K562 (cell line): ENCODE results near the gene ATP7B. TPM values are rescaled to one million over a fixed set of nuclear protein-coding genes. Genes with fewer than 3 reads are reported as not detected.
A peak's percentile ranks its signal among the peaks of the same experiment; 100 is the strongest.

Experiments used
- AFF4 ChIP-seq: sonication (generic); formaldehyde crosslinking; IDR thresholded peaks from 2 replicates; pipeline ENCODE4 v1.8.0; 2023; ENCODE audit warnings: mild to moderate bottlenecking, missing genetic modification reagents
- CSDE1 ChIP-seq, 2 experiments: fragments of 450-650 bp; IDR thresholded peaks; 2 replicates each; pipeline ENCODE4 v1.6.1; 2016; ENCODE audit warnings: mild to moderate bottlenecking in 1 of 2
- EP400 ChIP-seq: fragments of 450-650 bp; IDR thresholded peaks from 2 replicates; pipeline ENCODE4 v1.6.1; 2017; ENCODE audit warnings: antibody characterized with exemption, mild to moderate bottlenecking, moderate library complexity
- FOSL1 ChIP-seq: fragments of 200-800 bp; sonication (Bioruptor generic); conservative IDR thresholded peaks from 2 replicates; pipeline ENCODE4 v1.6.1; 2016; ENCODE audit warnings: missing genetic modification characterization, missing compliant biosample characterization
- RCOR1 ChIP-seq, 2 experiments: IDR thresholded peaks; 2 replicates each; pipeline ENCODE4 v1.6.1; 2012; ENCODE audit warnings: low read depth in 2 of 2, low read length in 2 of 2, borderline replicate concordance in 1 of 2, improper control_type of control experiment in 1 of 2
- SPI1 ChIP-seq: IDR thresholded peaks from 2 replicates; pipeline ENCODE4 v1.6.1; 2011; ENCODE audit warnings: low read depth, low read length, control low read depth, borderline replicate concordance
- ZNF282 ChIP-seq: sonication (generic); formaldehyde crosslinking; IDR thresholded peaks from 2 replicates; pipeline ENCODE4 v1.8.1; 2023; ENCODE audit warnings: missing genetic modification reagents
- ZNF644 ChIP-seq: fragments of 200-800 bp; sonication (Bioruptor generic); IDR thresholded peaks from 2 replicates; pipeline ENCODE4 v1.6.1; 2016; ENCODE audit warnings: low read depth, missing genetic modification characterization, missing compliant biosample characterization
- polyA plus RNA-seq, 8 experiments: library from polyadenylated mRNA; depleted of rRNA in 4 of 8; stranded (reverse) in 5 of 8; unstranded in 3 of 8; fragments of >200 nt; fragmentation: Nextera tagmentation in 2 of 8; fragmentation: Illumina TruSeq in 1 of 8; extraction: Ambion mirVana in 2 of 8; extraction: Trizol in 1 of 8; gene quantifications; 2 replicates each; pipeline versions ENCODE4 v1.2.1 to v1.2.3, GENCODE V29; 2011 to 2014; ENCODE audit warnings: inconsistent platforms in 1 of 8, missing spikeins in 1 of 8
- total RNA-seq, 7 experiments: library from RNA; depleted of rRNA in 6 of 7; stranded (reverse); fragments of >200 nt in 6 of 7; fragmentation: Illumina TruSeq in 2 of 7; extraction: Trizol in 2 of 7; gene quantifications; 2 replicates each; pipeline versions ENCODE4 v1.2.1 to v1.2.3, GENCODE V29; 2011 to 2021; ENCODE audit warnings: low replicate concordance in 1 of 7
- TF ChIP-seq, protein P1 (sequence below), 2 experiments: fragments of 450-650 bp in 1 of 2; IDR thresholded peaks; 2 replicates each; pipeline ENCODE4 v1.6.1; 2011 to 2017; ENCODE audit warnings: low read depth in 2 of 2, antibody characterized with exemption in 1 of 2, borderline replicate concordance in 1 of 2, low read length in 1 of 2, mild to moderate bottlenecking in 1 of 2, mixed read lengths in 1 of 2; ENCODE audit not compliant: control insufficient read depth in 1 of 2
- TF ChIP-seq, protein P2 (sequence below), 2 experiments: fragments of 150-350 bp in 1 of 2; IDR thresholded peaks; 2 replicates each; pipeline ENCODE4 v1.6.1; 2012 to 2016; ENCODE audit warnings: low read depth in 2 of 2, low read length in 2 of 2, mild to moderate bottlenecking in 1 of 2, moderate library complexity in 1 of 2
- TF ChIP-seq, protein P3 (sequence below): fragments of 450-650 bp; formaldehyde crosslinking; IDR thresholded peaks from 2 replicates; pipeline ENCODE4 v1.4.0; 2022; ENCODE audit warnings: mild to moderate bottlenecking, moderate library complexity

Gene ATP7B
- total and polyA plus RNA-seq, 9 of the 15 experiments (the other 6 are each of a cell fraction or from before 2014, with no cell fraction given) = 1.1 to 20.4 (median 8.5) TPM

DNA sequence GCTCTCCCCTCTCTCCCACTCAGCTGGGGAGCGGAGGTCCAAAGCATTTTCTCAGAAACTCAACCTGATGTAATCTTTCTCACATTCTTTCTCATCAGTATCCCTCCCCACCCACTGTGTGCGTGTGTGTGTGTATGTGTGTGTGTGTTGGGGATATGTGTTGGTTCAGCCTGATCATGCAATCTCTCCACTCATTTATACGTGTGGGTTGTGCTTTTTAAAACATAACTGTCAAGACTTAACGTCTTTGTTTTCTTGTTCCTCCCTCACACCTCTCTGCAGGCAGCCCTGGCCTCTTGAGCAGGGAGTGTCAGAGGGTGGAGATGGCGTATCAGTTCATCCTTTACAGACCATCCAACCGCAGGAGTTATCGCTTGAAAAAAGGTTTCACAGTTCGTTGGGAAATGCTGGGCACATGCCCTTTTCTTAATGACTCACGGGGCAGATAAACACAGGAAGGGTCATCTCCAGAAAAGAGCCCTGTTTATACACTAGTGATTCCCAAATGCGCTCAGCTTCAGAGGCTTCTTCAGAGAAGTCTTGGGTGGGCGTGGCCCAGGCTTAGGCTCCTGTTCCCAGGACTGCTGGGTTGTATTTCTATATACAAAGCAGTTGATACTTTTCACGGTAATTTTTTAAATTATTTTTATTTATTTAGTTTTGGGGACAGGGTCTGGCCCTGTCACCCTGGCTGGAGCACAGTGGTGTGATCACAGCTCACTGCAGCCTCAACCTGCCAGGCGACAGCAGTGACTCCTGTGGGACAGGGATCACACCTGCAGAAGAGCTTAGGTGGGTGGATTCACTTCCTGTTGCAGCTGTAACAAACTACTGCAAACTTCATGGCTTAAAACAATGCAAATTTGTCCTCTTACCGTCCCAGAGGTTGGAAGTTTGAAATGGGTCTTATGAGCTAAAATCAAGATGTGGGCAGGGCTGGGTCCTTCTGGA lies 89.2 kb downstream of the ATP7B start (continued):
- TF ChIP-seq, protein P1, sequence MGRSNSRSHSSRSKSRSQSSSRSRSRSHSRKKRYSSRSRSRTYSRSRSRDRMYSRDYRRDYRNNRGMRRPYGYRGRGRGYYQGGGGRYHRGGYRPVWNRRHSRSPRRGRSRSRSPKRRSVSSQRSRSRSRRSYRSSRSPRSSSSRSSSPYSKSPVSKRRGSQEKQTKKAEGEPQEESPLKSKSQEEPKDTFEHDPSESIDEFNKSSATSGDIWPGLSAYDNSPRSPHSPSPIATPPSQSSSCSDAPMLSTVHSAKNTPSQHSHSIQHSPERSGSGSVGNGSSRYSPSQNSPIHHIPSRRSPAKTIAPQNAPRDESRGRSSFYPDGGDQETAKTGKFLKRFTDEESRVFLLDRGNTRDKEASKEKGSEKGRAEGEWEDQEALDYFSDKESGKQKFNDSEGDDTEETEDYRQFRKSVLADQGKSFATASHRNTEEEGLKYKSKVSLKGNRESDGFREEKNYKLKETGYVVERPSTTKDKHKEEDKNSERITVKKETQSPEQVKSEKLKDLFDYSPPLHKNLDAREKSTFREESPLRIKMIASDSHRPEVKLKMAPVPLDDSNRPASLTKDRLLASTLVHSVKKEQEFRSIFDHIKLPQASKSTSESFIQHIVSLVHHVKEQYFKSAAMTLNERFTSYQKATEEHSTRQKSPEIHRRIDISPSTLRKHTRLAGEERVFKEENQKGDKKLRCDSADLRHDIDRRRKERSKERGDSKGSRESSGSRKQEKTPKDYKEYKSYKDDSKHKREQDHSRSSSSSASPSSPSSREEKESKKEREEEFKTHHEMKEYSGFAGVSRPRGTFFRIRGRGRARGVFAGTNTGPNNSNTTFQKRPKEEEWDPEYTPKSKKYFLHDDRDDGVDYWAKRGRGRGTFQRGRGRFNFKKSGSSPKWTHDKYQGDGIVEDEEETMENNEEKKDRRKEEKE (IDR thresholded peaks at IDR 0.05; ENCODE audit: borderline replicate concordance in 1 of 2, control insufficient read depth in 1 of 2, low read depth in 2 of 2, low read length in 1 of 2) = no peak
- TF ChIP-seq ZNF282 (no peak), EP400 (0 out of 2 replicates have a peak, but pooled peaks have one; percentile 44), FOSL1 (tag) (peak; percentile 99), SPI1 (no peak; the same call in 1 of the 2 replicates), ZNF644 (0 out of 2 replicates have a peak, but pooled peaks have one; percentile 62), AFF4 (no peak), RCOR1 (IDR thresholded peaks at IDR 0.05; ENCODE audit: borderline replicate concordance in 1 of 2, low read depth in 2 of 2, low read length in 2 of 2) (peak in 1 of 2 experiments; percentile 87; a peak in 1 of 4 replicates), CSDE1 (IDR thresholded peaks at IDR 0.05) (no peak)
- TF ChIP-seq, protein P2, sequence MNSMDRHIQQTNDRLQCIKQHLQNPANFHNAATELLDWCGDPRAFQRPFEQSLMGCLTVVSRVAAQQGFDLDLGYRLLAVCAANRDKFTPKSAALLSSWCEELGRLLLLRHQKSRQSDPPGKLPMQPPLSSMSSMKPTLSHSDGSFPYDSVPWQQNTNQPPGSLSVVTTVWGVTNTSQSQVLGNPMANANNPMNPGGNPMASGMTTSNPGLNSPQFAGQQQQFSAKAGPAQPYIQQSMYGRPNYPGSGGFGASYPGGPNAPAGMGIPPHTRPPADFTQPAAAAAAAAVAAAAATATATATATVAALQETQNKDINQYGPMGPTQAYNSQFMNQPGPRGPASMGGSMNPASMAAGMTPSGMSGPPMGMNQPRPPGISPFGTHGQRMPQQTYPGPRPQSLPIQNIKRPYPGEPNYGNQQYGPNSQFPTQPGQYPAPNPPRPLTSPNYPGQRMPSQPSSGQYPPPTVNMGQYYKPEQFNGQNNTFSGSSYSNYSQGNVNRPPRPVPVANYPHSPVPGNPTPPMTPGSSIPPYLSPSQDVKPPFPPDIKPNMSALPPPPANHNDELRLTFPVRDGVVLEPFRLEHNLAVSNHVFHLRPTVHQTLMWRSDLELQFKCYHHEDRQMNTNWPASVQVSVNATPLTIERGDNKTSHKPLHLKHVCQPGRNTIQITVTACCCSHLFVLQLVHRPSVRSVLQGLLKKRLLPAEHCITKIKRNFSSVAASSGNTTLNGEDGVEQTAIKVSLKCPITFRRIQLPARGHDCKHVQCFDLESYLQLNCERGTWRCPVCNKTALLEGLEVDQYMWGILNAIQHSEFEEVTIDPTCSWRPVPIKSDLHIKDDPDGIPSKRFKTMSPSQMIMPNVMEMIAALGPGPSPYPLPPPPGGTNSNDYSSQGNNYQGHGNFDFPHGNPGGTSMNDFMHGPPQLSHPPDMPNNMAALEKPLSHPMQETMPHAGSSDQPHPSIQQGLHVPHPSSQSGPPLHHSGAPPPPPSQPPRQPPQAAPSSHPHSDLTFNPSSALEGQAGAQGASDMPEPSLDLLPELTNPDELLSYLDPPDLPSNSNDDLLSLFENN (IDR thresholded peaks at IDR 0.05; ENCODE audit: low read depth in 2 of 2, low read length in 2 of 2) = peak in 1 of 2 experiments; percentile 54; a peak in 1 of 4 replicates
- TF ChIP-seq, protein P3, sequence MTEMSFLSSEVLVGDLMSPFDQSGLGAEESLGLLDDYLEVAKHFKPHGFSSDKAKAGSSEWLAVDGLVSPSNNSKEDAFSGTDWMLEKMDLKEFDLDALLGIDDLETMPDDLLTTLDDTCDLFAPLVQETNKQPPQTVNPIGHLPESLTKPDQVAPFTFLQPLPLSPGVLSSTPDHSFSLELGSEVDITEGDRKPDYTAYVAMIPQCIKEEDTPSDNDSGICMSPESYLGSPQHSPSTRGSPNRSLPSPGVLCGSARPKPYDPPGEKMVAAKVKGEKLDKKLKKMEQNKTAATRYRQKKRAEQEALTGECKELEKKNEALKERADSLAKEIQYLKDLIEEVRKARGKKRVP (CRISPR knock-in tag) = peak; percentile 77
